GM12892 (cell line): ENCODE data around the gene NEGR1.

Source experiments
- POLR2A ChIP-seq: IDR thresholded peaks from 2 replicates; pipeline ENCODE4 v1.6.1; 2011; ENCODE audit warnings: low read depth, low read length, control low read depth
- POLR2AphosphoS5 ChIP-seq: IDR thresholded peaks from 2 replicates; pipeline ENCODE4 v1.6.1; 2011; ENCODE audit warnings: low read depth, low read length, control low read depth
- TAF1 ChIP-seq: IDR thresholded peaks from 2 replicates; pipeline ENCODE4 v1.6.1; 2011; ENCODE audit warnings: low read depth, mild to moderate bottlenecking, control low read depth, low read length, borderline replicate concordance

DNA sequence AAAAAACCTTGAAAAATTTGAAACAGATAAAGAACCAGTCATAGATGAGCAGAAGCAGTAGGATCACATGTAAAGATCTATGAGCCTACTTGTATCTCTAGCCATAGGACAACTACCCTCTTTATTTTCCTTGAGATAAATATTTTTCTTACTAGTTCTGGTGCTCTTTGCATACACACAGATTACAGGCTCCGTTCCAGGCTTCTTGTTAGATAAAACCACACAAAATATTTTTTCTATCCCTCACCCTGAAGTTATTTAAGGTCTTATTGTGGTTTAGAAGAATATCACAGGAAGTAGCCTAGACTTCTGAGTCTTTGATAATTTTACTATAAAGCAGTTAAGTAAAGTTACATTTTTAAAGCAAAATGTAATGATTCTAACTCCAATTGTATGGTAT, 512.2 kb downstream of the NEGR1 start:
- TF ChIP-seq TAF1 (no peak), POLR2AphosphoS5 (no peak), POLR2A (no peak)
